ENCODE data around the gene PCDHGA1.
"Not testable (repeated sequence)": the region's sequence is repeated elsewhere in the genome, so short reads cannot be mapped to it uniquely, and the experiment has no call there.

The PCDHGA1 gene

GRCh38 chr5:141319699-141320098 is 10.6 kb upstream of the PCDHGA1 start:
- peak overlapping the region; percentile 90 for H3K4me3 ChIP-seq (ENCODE audit: low read depth, low read length)
- TF ChIP-seq CTCF (IDR thresholded peaks at IDR 0.05; ENCODE audit: low read depth, low read length) = no peak

GRCh38 chr5:141320225-141321169 is 9.8 kb upstream of the PCDHGA1 start, which contains the start of gene TAF7:
Gene TAF7, minus strand, starts transcription at chr5:141320784. Its CDS starts 740 bp downstream, at chr5:141320044.
- H3K4me3 ChIP-seq (ENCODE audit: low read depth, low read length) = peak within 1 kb of the TSS; percentile 90
- peak; percentile 81 for TF ChIP-seq CTCF (IDR thresholded peaks at IDR 0.05; ENCODE audit: low read depth, low read length)

DNA sequence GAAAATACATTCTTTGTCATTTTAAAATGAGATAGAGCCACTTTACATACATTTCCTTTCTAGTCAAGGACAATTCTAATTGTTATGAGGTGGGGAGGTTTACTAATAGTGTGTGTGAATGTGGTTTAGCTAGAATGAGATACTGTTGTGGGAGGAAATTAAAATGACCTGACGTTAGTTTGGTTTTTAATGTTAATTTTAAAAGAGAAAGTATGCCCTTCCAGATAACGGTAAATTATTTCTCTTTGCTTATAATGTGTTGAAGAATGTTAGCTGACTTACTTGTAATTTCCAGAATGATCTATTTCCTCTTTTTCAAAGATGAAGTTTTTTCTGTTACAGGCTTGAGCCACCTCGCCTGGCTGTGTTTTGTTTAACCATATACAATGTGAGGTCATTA is 8.1 kb upstream of the PCDHGA1 start:
- no peak overlapping the region for H3K4me3 ChIP-seq (ENCODE audit: low read depth, low read length)
- TF ChIP-seq CTCF (IDR thresholded peaks at IDR 0.05; ENCODE audit: low read depth, low read length) = no peak

GRCh38 chr5:141326088-141326854 is 4.0 kb upstream of the PCDHGA1 start:
- peak; percentile 92 for TF ChIP-seq CTCF (IDR thresholded peaks at IDR 0.05; ENCODE audit: low read depth, low read length)
- H3K4me3 ChIP-seq (ENCODE audit: low read depth, low read length) = peak overlapping the region; percentile 62

GRCh38 chr5:141328231-141328630 is 2.1 kb upstream of the PCDHGA1 start:
- no peak for TF ChIP-seq CTCF (IDR thresholded peaks at IDR 0.05; ENCODE audit: low read depth, low read length)
- H3K4me3 ChIP-seq (ENCODE audit: low read depth, low read length) = no peak overlapping the region

DNA sequence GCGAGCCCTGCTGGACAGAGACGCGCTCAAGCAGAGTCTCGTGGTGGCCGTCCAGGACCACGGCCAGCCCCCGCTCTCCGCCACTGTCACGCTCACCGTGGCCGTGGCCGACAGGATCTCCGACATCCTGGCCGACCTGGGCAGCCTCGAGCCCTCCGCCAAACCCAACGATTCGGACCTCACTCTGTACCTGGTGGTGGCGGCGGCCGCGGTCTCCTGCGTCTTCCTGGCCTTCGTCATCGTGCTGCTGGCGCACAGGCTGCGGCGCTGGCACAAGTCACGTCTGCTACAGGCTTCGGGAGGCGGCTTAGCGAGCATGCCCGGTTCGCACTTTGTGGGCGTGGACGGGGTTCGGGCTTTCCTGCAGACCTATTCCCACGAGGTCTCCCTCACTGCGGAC is 2.3 kb downstream of the PCDHGA1 start:
- H3K4me3 ChIP-seq (ENCODE audit: low read depth, low read length) = not testable (repeated sequence)

DNA sequence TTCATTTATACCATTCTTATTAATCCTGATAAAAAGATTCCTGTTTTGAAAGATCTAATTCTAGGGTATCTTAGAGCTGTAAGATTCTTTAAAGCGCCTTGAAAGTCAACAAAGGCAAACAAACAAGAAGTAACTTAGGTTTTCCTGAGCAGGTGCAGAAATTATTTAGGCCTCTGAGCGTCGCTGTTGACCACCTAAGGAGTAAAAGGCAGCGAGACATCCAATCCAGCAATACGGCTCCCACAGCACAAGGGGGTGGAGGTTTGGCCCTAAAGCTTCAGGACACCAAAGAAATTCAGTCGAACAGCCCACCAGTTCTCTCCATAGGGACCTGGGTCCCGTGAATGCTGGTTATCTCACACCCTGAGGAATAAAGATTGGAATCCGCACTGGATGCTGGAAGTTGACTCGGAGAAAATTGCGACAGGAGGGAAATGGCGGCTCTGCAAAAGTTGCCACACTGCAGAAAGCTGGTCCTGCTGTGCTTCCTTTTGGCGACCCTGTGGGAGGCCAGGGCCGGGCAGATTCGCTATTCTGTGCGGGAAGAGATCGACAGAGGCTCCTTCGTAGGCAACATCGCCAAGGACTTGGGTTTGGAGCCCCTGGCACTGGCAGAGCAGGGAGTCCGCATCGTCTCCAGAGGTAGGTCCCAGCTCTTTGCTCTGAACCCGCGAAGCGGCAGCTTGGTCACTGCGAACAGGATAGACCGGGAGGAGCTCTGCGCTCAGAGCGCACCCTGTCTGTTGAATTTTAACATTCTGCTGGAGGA is 8.4 kb downstream of the PCDHGA1 start, which contains the start of gene PCDHGA2:
Gene PCDHGA2, plus strand, starts transcription at position 223 of the 769 bp plus-strand sequence.
- H3K4me3 ChIP-seq (ENCODE audit: low read depth, low read length) = peak within 1 kb of the TSS; percentile 59
- TF ChIP-seq CTCF (IDR thresholded peaks at IDR 0.05; ENCODE audit: low read depth, low read length) = peak; percentile 53

DNA sequence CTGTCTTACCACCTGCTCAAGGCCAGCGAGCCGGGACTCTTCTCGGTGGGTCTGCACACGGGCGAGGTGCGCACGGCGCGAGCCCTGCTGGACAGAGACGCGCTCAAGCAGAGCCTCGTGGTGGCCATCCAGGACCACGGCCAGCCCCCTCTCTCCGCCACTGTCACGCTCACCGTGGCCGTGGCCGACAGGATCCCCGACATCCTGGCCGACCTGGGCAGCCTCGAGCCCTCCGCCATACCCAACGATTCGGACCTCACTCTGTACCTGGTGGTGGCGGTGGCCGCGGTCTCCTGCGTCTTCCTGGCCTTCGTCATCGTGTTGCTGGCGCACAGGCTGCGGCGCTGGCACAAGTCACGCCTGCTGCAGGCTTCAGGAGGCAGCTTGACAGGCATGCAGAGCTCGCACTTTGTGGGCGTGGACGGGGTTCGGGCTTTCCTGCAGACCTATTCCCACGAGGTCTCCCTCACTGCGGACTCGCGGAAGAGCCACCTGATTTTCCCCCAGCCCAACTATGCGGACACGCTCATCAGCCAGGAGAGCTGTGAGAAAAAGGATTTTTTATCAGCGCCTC is 10.6 kb downstream of the PCDHGA1 start:
- H3K4me3 ChIP-seq (ENCODE audit: low read depth, low read length) = not testable (repeated sequence)

Measured in WI38 (cell line).